HepG2 (cell line): ENCODE data around the gene INO80E. TPM values are rescaled to one million over a fixed set of nuclear protein-coding genes. Genes with fewer than 3 reads are reported as not detected.

ENCODE experiments used
- ARNT2 ChIP-seq: sonication (generic); formaldehyde crosslinking; IDR thresholded peaks from 2 replicates; pipeline ENCODE4 v1.8.0; 2022; ENCODE audit warnings: mild to moderate bottlenecking, low read depth, missing genetic modification reagents, moderate library complexity
- CAMTA2 ChIP-seq: sonication (generic); formaldehyde crosslinking; IDR thresholded peaks from 2 replicates; pipeline ENCODE4 v1.4.0; 2020; ENCODE audit warnings: mild to moderate bottlenecking, missing genetic modification reagents, borderline replicate concordance
- EED ChIP-seq: sonication (generic); formaldehyde crosslinking; IDR thresholded peaks from 2 replicates; pipeline ENCODE4 v1.5.0; 2020; ENCODE audit warnings: mild to moderate bottlenecking, missing genetic modification reagents
- GFI1 ChIP-seq: sonication (generic); formaldehyde crosslinking; IDR thresholded peaks from 2 replicates; pipeline ENCODE4 v1.5.0; 2020; ENCODE audit warnings: missing genetic modification reagents, mild to moderate bottlenecking, borderline replicate concordance
- HDAC1 ChIP-seq: sonication (generic); formaldehyde crosslinking; IDR thresholded peaks from 2 replicates; pipeline ENCODE4 v1.5.1; 2020; ENCODE audit warnings: mild to moderate bottlenecking, missing genetic modification reagents
- NCOA1 ChIP-seq: sonication (generic); formaldehyde crosslinking; IDR thresholded peaks from 2 replicates; pipeline ENCODE4 v1.9.0; 2021; ENCODE audit warnings: missing genetic modification reagents
- NR2C2 ChIP-seq: sonication (generic); formaldehyde crosslinking; IDR thresholded peaks from 2 replicates; pipeline ENCODE4 v1.4.0; 2020; ENCODE audit warnings: missing genetic modification reagents, mild to moderate bottlenecking, moderate library complexity, borderline replicate concordance
- RAD51 ChIP-seq: fragments of 450-650 bp; IDR thresholded peaks from 2 replicates; pipeline ENCODE4 v1.6.1; 2016; ENCODE audit warnings: borderline replicate concordance
- RBM22 ChIP-seq: fragments of 200-400 bp; formaldehyde crosslinking; optimal IDR thresholded peaks from 2 replicates; pipeline ENCODE3; 2017; ENCODE audit warnings: mild to moderate bottlenecking, low read length, moderate library complexity
- TMF1 ChIP-seq: sonication (generic); formaldehyde crosslinking; IDR thresholded peaks from 2 replicates; pipeline ENCODE4 v1.8.1; 2022; ENCODE audit warnings: low read depth, missing genetic modification reagents
- ZBTB7A ChIP-seq: sonication (generic); formaldehyde crosslinking; IDR thresholded peaks from 2 replicates; pipeline ENCODE4 v1.8.0; 2022; ENCODE audit warnings: mild to moderate bottlenecking, missing genetic modification reagents
- ZNF773 ChIP-seq: sonication (generic); formaldehyde crosslinking; IDR thresholded peaks from 2 replicates; pipeline ENCODE4 v1.4.0; 2020; ENCODE audit warnings: missing genetic modification reagents, borderline replicate concordance
- ZNF776 ChIP-seq: sonication (generic); formaldehyde crosslinking; IDR thresholded peaks from 2 replicates; pipeline ENCODE4 v1.4.0; 2020; ENCODE audit warnings: mild to moderate bottlenecking, missing genetic modification reagents
- polyA plus RNA-seq, 8 experiments: library from polyadenylated mRNA; depleted of rRNA in 3 of 8; stranded (reverse) in 7 of 8; unstranded in 1 of 8; fragments of >200 nt; fragmentation: Illumina TruSeq in 4 of 8; extraction: Trizol in 4 of 8; gene quantifications; 2 replicates each; pipeline versions ENCODE4 v1.2.1 to v1.2.3, GENCODE V29; 2011 to 2016; ENCODE audit warnings: low read depth in 4 of 8, missing spikeins in 1 of 8, mixed read lengths in 1 of 8; ENCODE audit not compliant: insufficient read depth in 1 of 8
- total RNA-seq, 5 experiments: library from RNA; depleted of rRNA; stranded (reverse); fragments of >200 nt; fragmentation: Illumina TruSeq; extraction: Trizol; gene quantifications; 2 replicates each; pipeline ENCODE4 v1.2.3, GENCODE V29; 2016; ENCODE audit warnings: low read depth in 1 of 5
- TF ChIP-seq, protein P1 (sequence below): sonication (generic); formaldehyde crosslinking; conservative IDR thresholded peaks from 2 replicates; pipeline ENCODE4 v1.4.0; 2020; ENCODE audit warnings: missing genetic modification reagents
- TF ChIP-seq, protein P2 (sequence below): sonication (generic); formaldehyde crosslinking; IDR thresholded peaks from 2 replicates; pipeline ENCODE4 v1.8.1; 2022; ENCODE audit warnings: mild to moderate bottlenecking, missing genetic modification reagents
- TF ChIP-seq, protein P3 (sequence below): sonication (generic); formaldehyde crosslinking; IDR thresholded peaks from 2 replicates; pipeline ENCODE4 v1.4.0; 2020; ENCODE audit warnings: mild to moderate bottlenecking, missing genetic modification reagents
- TF ChIP-seq, protein P4 (sequence below): sonication (generic); formaldehyde crosslinking; IDR thresholded peaks from 2 replicates; pipeline ENCODE4 v1.8.1; 2023; ENCODE audit warnings: mild to moderate bottlenecking, moderate library complexity, missing genetic modification reagents
- TF ChIP-seq, protein P5 (sequence below): sonication (generic); formaldehyde crosslinking; IDR thresholded peaks from 2 replicates; pipeline ENCODE4 v1.9.0; 2021; ENCODE audit warnings: missing genetic modification reagents, borderline replicate concordance

Gene INO80E
- total and polyA plus RNA-seq, 2 of the 13 experiments (the other 11 are each of a cell fraction or from before 2014, with no cell fraction given): 25.8 to 45.6 TPM

DNA sequence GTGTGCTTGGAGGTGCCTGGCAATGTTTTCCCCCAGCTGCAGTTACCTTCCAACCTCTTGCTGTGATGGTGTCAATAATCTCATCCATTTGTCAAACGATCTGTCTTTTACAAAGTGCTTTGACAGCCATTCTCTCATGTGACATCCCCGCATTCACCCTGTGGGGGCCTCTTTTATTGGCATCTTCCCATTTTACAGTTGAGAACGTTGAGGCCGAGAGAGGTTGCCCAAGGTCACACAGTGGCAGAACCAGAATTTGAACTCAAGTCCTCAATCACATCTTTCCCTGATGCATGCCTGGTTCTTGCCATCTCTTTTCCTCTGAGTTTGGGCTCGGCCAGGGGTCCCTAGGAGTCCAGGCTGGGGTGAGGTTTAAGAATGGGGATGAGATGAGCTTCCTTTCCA, 20.9 kb upstream of the INO80E start (continued):
- TF ChIP-seq, protein P1, sequence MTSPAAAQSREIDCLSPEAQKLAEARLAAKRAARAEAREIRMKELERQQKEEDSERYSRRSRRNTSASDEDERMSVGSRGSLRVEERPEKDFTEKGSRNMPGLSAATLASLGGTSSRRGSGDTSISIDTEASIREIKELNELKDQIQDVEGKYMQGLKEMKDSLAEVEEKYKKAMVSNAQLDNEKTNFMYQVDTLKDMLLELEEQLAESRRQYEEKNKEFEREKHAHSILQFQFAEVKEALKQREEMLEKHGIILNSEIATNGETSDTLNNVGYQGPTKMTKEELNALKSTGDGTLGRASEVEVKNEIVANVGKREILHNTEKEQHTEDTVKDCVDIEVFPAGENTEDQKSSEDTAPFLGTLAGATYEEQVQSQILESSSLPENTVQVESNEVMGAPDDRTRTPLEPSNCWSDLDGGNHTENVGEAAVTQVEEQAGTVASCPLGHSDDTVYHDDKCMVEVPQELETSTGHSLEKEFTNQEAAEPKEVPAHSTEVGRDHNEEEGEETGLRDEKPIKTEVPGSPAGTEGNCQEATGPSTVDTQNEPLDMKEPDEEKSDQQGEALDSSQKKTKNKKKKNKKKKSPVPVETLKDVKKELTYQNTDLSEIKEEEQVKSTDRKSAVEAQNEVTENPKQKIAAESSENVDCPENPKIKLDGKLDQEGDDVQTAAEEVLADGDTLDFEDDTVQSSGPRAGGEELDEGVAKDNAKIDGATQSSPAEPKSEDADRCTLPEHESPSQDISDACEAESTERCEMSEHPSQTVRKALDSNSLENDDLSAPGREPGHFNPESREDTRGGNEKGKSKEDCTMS: no peak
- TF ChIP-seq RBM22: no peak
- TF ChIP-seq, protein P2, sequence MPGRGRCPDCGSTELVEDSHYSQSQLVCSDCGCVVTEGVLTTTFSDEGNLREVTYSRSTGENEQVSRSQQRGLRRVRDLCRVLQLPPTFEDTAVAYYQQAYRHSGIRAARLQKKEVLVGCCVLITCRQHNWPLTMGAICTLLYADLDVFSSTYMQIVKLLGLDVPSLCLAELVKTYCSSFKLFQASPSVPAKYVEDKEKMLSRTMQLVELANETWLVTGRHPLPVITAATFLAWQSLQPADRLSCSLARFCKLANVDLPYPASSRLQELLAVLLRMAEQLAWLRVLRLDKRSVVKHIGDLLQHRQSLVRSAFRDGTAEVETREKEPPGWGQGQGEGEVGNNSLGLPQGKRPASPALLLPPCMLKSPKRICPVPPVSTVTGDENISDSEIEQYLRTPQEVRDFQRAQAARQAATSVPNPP (CRISPR knock-in tag): no peak
- TF ChIP-seq, protein P3, sequence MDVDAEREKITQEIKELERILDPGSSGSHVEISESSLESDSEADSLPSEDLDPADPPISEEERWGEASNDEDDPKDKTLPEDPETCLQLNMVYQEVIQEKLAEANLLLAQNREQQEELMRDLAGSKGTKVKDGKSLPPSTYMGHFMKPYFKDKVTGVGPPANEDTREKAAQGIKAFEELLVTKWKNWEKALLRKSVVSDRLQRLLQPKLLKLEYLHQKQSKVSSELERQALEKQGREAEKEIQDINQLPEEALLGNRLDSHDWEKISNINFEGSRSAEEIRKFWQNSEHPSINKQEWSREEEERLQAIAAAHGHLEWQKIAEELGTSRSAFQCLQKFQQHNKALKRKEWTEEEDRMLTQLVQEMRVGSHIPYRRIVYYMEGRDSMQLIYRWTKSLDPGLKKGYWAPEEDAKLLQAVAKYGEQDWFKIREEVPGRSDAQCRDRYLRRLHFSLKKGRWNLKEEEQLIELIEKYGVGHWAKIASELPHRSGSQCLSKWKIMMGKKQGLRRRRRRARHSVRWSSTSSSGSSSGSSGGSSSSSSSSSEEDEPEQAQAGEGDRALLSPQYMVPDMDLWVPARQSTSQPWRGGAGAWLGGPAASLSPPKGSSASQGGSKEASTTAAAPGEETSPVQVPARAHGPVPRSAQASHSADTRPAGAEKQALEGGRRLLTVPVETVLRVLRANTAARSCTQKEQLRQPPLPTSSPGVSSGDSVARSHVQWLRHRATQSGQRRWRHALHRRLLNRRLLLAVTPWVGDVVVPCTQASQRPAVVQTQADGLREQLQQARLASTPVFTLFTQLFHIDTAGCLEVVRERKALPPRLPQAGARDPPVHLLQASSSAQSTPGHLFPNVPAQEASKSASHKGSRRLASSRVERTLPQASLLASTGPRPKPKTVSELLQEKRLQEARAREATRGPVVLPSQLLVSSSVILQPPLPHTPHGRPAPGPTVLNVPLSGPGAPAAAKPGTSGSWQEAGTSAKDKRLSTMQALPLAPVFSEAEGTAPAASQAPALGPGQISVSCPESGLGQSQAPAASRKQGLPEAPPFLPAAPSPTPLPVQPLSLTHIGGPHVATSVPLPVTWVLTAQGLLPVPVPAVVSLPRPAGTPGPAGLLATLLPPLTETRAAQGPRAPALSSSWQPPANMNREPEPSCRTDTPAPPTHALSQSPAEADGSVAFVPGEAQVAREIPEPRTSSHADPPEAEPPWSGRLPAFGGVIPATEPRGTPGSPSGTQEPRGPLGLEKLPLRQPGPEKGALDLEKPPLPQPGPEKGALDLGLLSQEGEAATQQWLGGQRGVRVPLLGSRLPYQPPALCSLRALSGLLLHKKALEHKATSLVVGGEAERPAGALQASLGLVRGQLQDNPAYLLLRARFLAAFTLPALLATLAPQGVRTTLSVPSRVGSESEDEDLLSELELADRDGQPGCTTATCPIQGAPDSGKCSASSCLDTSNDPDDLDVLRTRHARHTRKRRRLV (CRISPR knock-in tag): no peak
- TF ChIP-seq TMF1 (CRISPR knock-in tag): no peak
- TF ChIP-seq NR2C2 (CRISPR knock-in tag): no peak
- TF ChIP-seq, protein P4, sequence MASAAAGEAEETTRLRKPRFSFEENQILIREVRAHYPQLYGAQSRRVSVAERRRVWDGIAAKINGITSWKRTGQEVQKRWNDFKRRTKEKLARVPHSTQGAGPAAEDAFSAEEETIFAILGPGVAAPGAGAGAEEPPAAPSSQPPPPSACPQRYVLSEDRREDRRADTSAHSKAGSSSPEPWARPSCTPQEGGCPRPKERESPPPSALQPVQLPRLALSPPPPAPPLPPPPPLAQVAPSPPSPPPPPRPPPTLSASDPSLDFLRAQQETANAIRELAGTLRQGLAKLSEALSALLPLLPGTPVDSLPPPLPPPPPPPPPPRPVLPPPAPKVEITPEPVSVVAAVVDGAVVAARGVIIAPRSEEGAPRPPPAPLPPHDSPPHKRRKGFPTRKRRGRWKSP (CRISPR knock-in tag): no peak
- TF ChIP-seq EED (CRISPR knock-in tag): no peak
- 0 out of 2 replicates have a peak, but pooled peaks have one; percentile 30 for TF ChIP-seq HDAC1 (CRISPR knock-in tag)
- no peak for TF ChIP-seq ARNT2 (CRISPR knock-in tag)
- TF ChIP-seq GFI1: 0 out of 2 replicates have a peak, but pooled peaks have one; percentile 15
- no peak for TF ChIP-seq NCOA1 (CRISPR knock-in tag)
- TF ChIP-seq ZNF776 (CRISPR knock-in tag): no peak
- no peak for TF ChIP-seq ZBTB7A (CRISPR knock-in tag)
- TF ChIP-seq CAMTA2 (CRISPR knock-in tag): no peak
- TF ChIP-seq ZNF773: no peak
- no peak for TF ChIP-seq RAD51
- TF ChIP-seq, protein P5, sequence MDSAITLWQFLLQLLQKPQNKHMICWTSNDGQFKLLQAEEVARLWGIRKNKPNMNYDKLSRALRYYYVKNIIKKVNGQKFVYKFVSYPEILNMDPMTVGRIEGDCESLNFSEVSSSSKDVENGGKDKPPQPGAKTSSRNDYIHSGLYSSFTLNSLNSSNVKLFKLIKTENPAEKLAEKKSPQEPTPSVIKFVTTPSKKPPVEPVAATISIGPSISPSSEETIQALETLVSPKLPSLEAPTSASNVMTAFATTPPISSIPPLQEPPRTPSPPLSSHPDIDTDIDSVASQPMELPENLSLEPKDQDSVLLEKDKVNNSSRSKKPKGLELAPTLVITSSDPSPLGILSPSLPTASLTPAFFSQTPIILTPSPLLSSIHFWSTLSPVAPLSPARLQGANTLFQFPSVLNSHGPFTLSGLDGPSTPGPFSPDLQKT (CRISPR knock-in tag): no peak
